K562 (cell line): Measurements from ENCODE around the gene ABHD12. TPM values are rescaled to one million over a fixed set of nuclear protein-coding genes. Genes with fewer than 3 reads are reported as not detected.

Source experiments
- BHLHE40 ChIP-seq: IDR thresholded peaks from 2 replicates; pipeline ENCODE4 v1.6.1; 2011; ENCODE audit warnings: low read length, improper control_type of control experiment
- CREM ChIP-seq: IDR thresholded peaks from 2 replicates; pipeline ENCODE4 v1.6.1; 2014; ENCODE audit warnings: antibody characterized with exemption, low read depth
- HBP1 ChIP-seq: fragments of 450-650 bp; formaldehyde crosslinking; IDR thresholded peaks from 2 replicates; pipeline ENCODE4 v1.4.0; 2022; ENCODE audit warnings: missing genetic modification characterization
- HNRNPH1 ChIP-seq: fragments of 200-400 bp; formaldehyde crosslinking; optimal IDR thresholded peaks from 2 replicates; pipeline ENCODE3; 2017; ENCODE audit warnings: low read depth, mild to moderate bottlenecking, low read length, moderate library complexity
- KAT7 ChIP-seq: sonication (generic); formaldehyde crosslinking; IDR thresholded peaks from 2 replicates; pipeline ENCODE4 v1.8.0; 2022; ENCODE audit warnings: missing genetic modification reagents, mild to moderate bottlenecking, borderline replicate concordance
- KAT8 ChIP-seq: fragments of 450-650 bp; IDR thresholded peaks from 2 replicates; pipeline ENCODE4 v1.6.1; 2016; ENCODE audit warnings: low read depth, mild to moderate bottlenecking
- MCM7 ChIP-seq, 2 experiments: fragments of 450-650 bp; IDR thresholded peaks; 2 replicates each; pipeline ENCODE4 v1.6.1; 2016 to 2018
- MYNN ChIP-seq, 2 experiments: sonication (generic); formaldehyde crosslinking in 1 of 2; IDR thresholded peaks; 2 replicates each; pipeline versions ENCODE4 v1.5.0 to v1.6.1; 2016 to 2020; ENCODE audit warnings: antibody characterized with exemption in 1 of 2, missing genetic modification reagents in 1 of 2
- NFE2L1 ChIP-seq: fragments of 450-650 bp; IDR thresholded peaks from 2 replicates; pipeline ENCODE4 v1.6.1; 2016; ENCODE audit warnings: missing genetic modification characterization, low read depth, mild to moderate bottlenecking, missing compliant biosample characterization, moderate library complexity, borderline replicate concordance
- PHF20 ChIP-seq: fragments of 450-650 bp; IDR thresholded peaks from 2 replicates; pipeline ENCODE4 v1.6.1; 2018; ENCODE audit not compliant: partially characterized antibody
- SMARCE1 ChIP-seq: fragments of 450-650 bp; IDR thresholded peaks from 2 replicates; pipeline ENCODE4 v1.7.1; 2016; ENCODE audit warnings: mild to moderate bottlenecking
- STAG1 ChIP-seq: sonication (generic); formaldehyde crosslinking; IDR thresholded peaks from 2 replicates; pipeline ENCODE4 v1.5.0; 2020; ENCODE audit warnings: missing genetic modification reagents, borderline replicate concordance
- THRB ChIP-seq: fragments of 450-650 bp; formaldehyde crosslinking; conservative IDR thresholded peaks from 2 replicates; pipeline ENCODE4 v1.4.0; 2022; ENCODE audit warnings: mild to moderate bottlenecking, missing genetic modification characterization
- VEZF1 ChIP-seq: fragments of 200-800 bp; sonication (Bioruptor generic); IDR thresholded peaks from 2 replicates; pipeline ENCODE4 v1.6.1; 2017; ENCODE audit warnings: missing genetic modification characterization, missing compliant biosample characterization
- ZBTB7A ChIP-seq: IDR thresholded peaks from 2 replicates; pipeline ENCODE4 v1.6.1; 2011; ENCODE audit warnings: low read depth, mild to moderate bottlenecking, low read length, moderate library complexity, borderline replicate concordance; ENCODE audit not compliant: control insufficient read depth
- ZBTB9 ChIP-seq: fragments of 450-650 bp; formaldehyde crosslinking; IDR thresholded peaks from 2 replicates; pipeline ENCODE4 v1.4.0; 2020; ENCODE audit warnings: mild to moderate bottlenecking, moderate library complexity
- ZFP1 ChIP-seq: fragments of 450-650 bp; formaldehyde crosslinking; IDR thresholded peaks from 2 replicates; pipeline ENCODE4 v1.4.0; 2020; ENCODE audit warnings: mild to moderate bottlenecking, mixed read lengths
- ZFP36 ChIP-seq: fragments of 150-350 bp; IDR thresholded peaks from 2 replicates; pipeline ENCODE4 v1.6.1; 2018; ENCODE audit warnings: low read length, low read depth; ENCODE audit not compliant: partially characterized antibody
- ZNF696 ChIP-seq: fragments of 250-450 bp; sonication (Bioruptor Pico); conservative IDR thresholded peaks from 2 replicates; pipeline ENCODE4 v1.4.0; 2020; ENCODE audit warnings: mild to moderate bottlenecking, moderate library complexity
- polyA plus RNA-seq, 8 experiments: library from polyadenylated mRNA; depleted of rRNA in 4 of 8; stranded (reverse) in 5 of 8; unstranded in 3 of 8; fragments of >200 nt; fragmentation: Nextera tagmentation in 2 of 8; fragmentation: Illumina TruSeq in 1 of 8; extraction: Ambion mirVana in 2 of 8; extraction: Trizol in 1 of 8; gene quantifications; 2 replicates each; pipeline versions ENCODE4 v1.2.1 to v1.2.3, GENCODE V29; 2011 to 2014; ENCODE audit warnings: inconsistent platforms in 1 of 8, missing spikeins in 1 of 8
- total RNA-seq, 7 experiments: library from RNA; depleted of rRNA in 6 of 7; stranded (reverse); fragments of >200 nt in 6 of 7; fragmentation: Illumina TruSeq in 2 of 7; extraction: Trizol in 2 of 7; gene quantifications; 2 replicates each; pipeline versions ENCODE4 v1.2.1 to v1.2.3, GENCODE V29; 2011 to 2021; ENCODE audit warnings: low replicate concordance in 1 of 7
- TF ChIP-seq, protein P1 (sequence below), 3 experiments: fragments of 200-800 bp in 1 of 3; sonication (Bioruptor generic) in 1 of 3; sonication (generic) in 1 of 3; formaldehyde crosslinking in 1 of 3; IDR thresholded peaks; 2 replicates each; pipeline versions ENCODE4 v1.6.1 to v1.8.0; 2016 to 2022; ENCODE audit warnings: mild to moderate bottlenecking in 2 of 3, missing compliant biosample characterization in 2 of 3, missing genetic modification characterization in 2 of 3, missing genetic modification reagents in 1 of 3

Gene ABHD12
- total and polyA plus RNA-seq, 9 of the 15 experiments (the other 6 are each of a cell fraction or from before 2014, with no cell fraction given), result 0.65 to 15.6 (median 9.1) TPM

- TF ChIP-seq PHF20 (no peak), SMARCE1 (no peak), ZFP1 (CRISPR knock-in tag) (no peak), STAG1 (CRISPR knock-in tag) (peak; percentile 74; the same call in 1 of the 2 replicates), ZBTB9 (no peak), ZNF696 (no peak), ZBTB7A (peak; percentile 93), NFE2L1 (no peak), KAT7 (no peak), VEZF1 (CRISPR knock-in tag) (peak; percentile 31; the same call in 1 of the 2 replicates), HBP1 (CRISPR knock-in tag) (no peak), THRB (no peak), KAT8 (no peak), CREM (peak; percentile 53; the same call in 1 of the 2 replicates), ZFP36 (no peak), HNRNPH1 (no peak), MYNN (IDR thresholded peaks at IDR 0.05) (peak; percentile 22; the same call in 1 of the 2 replicates), MYNN (CRISPR knock-in tag; IDR thresholded peaks at IDR 0.05) (no peak), BHLHE40 (0 out of 2 replicates have a peak, but pooled peaks have one; percentile 13), MCM7 (IDR thresholded peaks at IDR 0.05) (no peak)
- TF ChIP-seq, protein P1, sequence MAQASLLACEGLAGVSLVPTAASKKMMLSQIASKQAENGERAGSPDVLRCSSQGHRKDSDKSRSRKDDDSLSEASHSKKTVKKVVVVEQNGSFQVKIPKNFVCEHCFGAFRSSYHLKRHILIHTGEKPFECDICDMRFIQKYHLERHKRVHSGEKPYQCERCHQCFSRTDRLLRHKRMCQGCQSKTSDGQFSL (CRISPR knock-in tag; IDR thresholded peaks at IDR 0.05), result peak; percentile 88
- TF ChIP-seq, protein P1 (tag; IDR thresholded peaks at IDR 0.05), result 0 out of 4 replicates have a peak, but pooled peaks of 1 of the 2 experiments have one; percentile 39
Measured at GRCh38 chr20:25294459-25295385, 95.9 kb downstream of the ABHD12 start (continued).
